MM.1S (cell line): Measurements from ENCODE around the gene SNX18.

Experiments
- EZH2 ChIP-seq: fragments of 300-600 bp; sonication (generic); optimal IDR thresholded peaks from 2 replicates; pipeline ENCODE3; 2017; ENCODE audit warnings: low read depth, mild to moderate bottlenecking, antibody characterized with exemption, low read length, mixed read lengths
- TF ChIP-seq, protein P1 (sequence below): fragments of 300-600 bp; sonication (generic); IDR thresholded peaks from 2 replicates; pipeline ENCODE4 v1.5.1; 2016; ENCODE audit warnings: antibody characterized with exemption, low read length, mixed read lengths

DNA sequence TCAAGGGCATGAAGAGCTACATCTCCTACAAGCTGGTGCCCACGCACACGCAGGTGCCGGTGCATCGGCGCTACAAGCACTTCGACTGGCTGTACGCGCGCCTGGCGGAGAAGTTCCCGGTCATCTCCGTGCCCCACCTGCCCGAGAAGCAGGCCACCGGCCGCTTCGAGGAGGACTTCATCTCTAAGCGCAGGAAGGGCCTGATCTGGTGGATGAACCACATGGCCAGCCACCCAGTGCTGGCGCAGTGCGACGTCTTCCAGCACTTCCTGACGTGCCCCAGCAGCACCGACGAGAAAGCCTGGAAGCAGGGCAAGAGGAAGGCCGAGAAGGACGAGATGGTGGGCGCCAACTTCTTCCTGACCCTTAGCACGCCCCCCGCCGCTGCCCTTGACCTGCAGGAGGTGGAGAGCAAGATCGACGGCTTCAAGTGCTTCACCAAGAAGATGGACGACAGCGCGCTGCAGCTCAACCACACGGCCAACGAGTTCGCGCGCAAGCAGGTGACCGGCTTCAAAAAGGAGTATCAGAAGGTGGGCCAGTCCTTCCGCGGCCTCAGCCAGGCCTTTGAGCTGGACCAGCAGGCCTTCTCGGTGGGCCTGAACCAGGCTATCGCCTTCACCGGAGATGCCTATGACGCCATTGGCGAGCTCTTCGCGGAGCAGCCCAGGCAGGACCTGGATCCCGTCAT lies 1.4 kb downstream of the SNX18 start:
- TF ChIP-seq, protein P1, sequence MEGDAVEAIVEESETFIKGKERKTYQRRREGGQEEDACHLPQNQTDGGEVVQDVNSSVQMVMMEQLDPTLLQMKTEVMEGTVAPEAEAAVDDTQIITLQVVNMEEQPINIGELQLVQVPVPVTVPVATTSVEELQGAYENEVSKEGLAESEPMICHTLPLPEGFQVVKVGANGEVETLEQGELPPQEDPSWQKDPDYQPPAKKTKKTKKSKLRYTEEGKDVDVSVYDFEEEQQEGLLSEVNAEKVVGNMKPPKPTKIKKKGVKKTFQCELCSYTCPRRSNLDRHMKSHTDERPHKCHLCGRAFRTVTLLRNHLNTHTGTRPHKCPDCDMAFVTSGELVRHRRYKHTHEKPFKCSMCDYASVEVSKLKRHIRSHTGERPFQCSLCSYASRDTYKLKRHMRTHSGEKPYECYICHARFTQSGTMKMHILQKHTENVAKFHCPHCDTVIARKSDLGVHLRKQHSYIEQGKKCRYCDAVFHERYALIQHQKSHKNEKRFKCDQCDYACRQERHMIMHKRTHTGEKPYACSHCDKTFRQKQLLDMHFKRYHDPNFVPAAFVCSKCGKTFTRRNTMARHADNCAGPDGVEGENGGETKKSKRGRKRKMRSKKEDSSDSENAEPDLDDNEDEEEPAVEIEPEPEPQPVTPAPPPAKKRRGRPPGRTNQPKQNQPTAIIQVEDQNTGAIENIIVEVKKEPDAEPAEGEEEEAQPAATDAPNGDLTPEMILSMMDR = no peak
- TF ChIP-seq EZH2 = no peak
